GM06990 (cell line): ENCODE results near the gene ITPR1.

Experiments used
- DNase-seq: peaks from one replicate; pipeline ENCODE4 v3.0.0-alpha.2; 2011; ENCODE audit not compliant: insufficient read length; ENCODE audit errors: extremely low read depth
- H3K27me3 ChIP-seq: replicated peaks from 2 replicates; pipeline ENCODE4 v1.6.0; 2011; ENCODE audit warnings: low read length; ENCODE audit not compliant: control insufficient read depth, insufficient read depth
- H3K36me3 ChIP-seq: 2 replicates; pipeline ENCODE4 v1.5.1; 2011; ENCODE audit warnings: low read length; ENCODE audit not compliant: control insufficient read depth, insufficient read depth
- H3K4me3 ChIP-seq: replicated peaks from 2 replicates; pipeline ENCODE4 v1.5.1; 2011; ENCODE audit warnings: low read depth, mild to moderate bottlenecking, control low read depth, low read length
- CTCF ChIP-seq: IDR thresholded peaks from 2 replicates; pipeline ENCODE4 v1.5.1; 2011; ENCODE audit warnings: low read length, control low read depth, mild to moderate bottlenecking, inconsistent platforms; ENCODE audit not compliant: insufficient read depth, poor library complexity, severe bottlenecking

Gene ITPR1

GRCh38 chr3:4458961-4459360, 34.2 kb upstream of the ITPR1 start:
- Histone ChIP-seq H3K4me3 (no peak overlapping the region), H3K36me3 (no peaks in the 10 kb centered on the region), H3K27me3 (no peaks in the 10 kb centered on the region)
- no peak for DNase-seq
- no peak for TF ChIP-seq CTCF

GRCh38 chr3:4460334-4460733, 32.8 kb upstream of the ITPR1 start:
- DNase-seq = no peak
- no peak overlapping the region for H3K4me3 ChIP-seq
- no peak for TF ChIP-seq CTCF
- H3K36me3 ChIP-seq = no peaks in the 10 kb centered on the region
- no peaks in the 10 kb centered on the region for H3K27me3 ChIP-seq

GRCh38 chr3:4461468-4462090, 31.6 kb upstream of the ITPR1 start:
- Histone ChIP-seq H3K4me3 (no peak overlapping the region), H3K36me3 (no peaks in the 10 kb centered on the region), H3K27me3 (no peaks in the 10 kb centered on the region)
- no peak for TF ChIP-seq CTCF
- DNase-seq = no peak

- DNase-seq = no peak
- no peaks in the 10 kb centered on the region for H3K27me3 ChIP-seq
- H3K36me3 ChIP-seq = no peaks in the 10 kb centered on the region
- H3K4me3 ChIP-seq = no peak overlapping the region
- no peak for TF ChIP-seq CTCF
Observed at GRCh38 chr3:4462369-4463040, 30.6 kb upstream of the ITPR1 start.

GRCh38 chr3:4464576-4464975, 28.6 kb upstream of the ITPR1 start:
- Histone ChIP-seq H3K27me3 (no peaks in the 10 kb centered on the region), H3K4me3 (no peak overlapping the region), H3K36me3 (no peaks in the 10 kb centered on the region)
- no peak for DNase-seq
- no peak for TF ChIP-seq CTCF
